BLaER1 (cell line): ENCODE measurements around the gene CCDC106.

ENCODE experiments used
- H3K27ac ChIP-seq: shearing (Covaris generic); formaldehyde crosslinking; 2 replicates; pipeline ENCODE4 v1.8.1; 2022
- H3K27me3 ChIP-seq: shearing (Covaris generic); formaldehyde crosslinking; 2 replicates; pipeline ENCODE4 v1.8.1; 2022
- H3K36me3 ChIP-seq: shearing (Covaris generic); formaldehyde crosslinking; 2 replicates; pipeline ENCODE4 v1.8.1; 2022
- H3K4me1 ChIP-seq: shearing (Covaris generic); formaldehyde crosslinking; 2 replicates; pipeline ENCODE4 v1.8.1; 2022
- H3K4me2 ChIP-seq: shearing (Covaris generic); formaldehyde crosslinking; 2 replicates; pipeline ENCODE4 v1.8.1; 2022
- H3K4me3 ChIP-seq: shearing (Covaris generic); formaldehyde crosslinking; 2 replicates; pipeline ENCODE4 v1.8.1; 2022
- H3K9ac ChIP-seq: shearing (Covaris generic); formaldehyde crosslinking; 2 replicates; pipeline ENCODE4 v1.8.1; 2022
- H3K9me3 ChIP-seq: shearing (Covaris generic); formaldehyde crosslinking; 2 replicates; pipeline ENCODE4 v1.8.1; 2022
- H4K20me1 ChIP-seq: shearing (Covaris generic); formaldehyde crosslinking; 2 replicates; pipeline ENCODE4 v1.8.1; 2022
- Cebpa-rat ChIP-seq: shearing (Covaris generic); IDR thresholded peaks from 2 replicates; pipeline ENCODE4 v1.8.1; 2022

CCDC106 gene

DNA sequence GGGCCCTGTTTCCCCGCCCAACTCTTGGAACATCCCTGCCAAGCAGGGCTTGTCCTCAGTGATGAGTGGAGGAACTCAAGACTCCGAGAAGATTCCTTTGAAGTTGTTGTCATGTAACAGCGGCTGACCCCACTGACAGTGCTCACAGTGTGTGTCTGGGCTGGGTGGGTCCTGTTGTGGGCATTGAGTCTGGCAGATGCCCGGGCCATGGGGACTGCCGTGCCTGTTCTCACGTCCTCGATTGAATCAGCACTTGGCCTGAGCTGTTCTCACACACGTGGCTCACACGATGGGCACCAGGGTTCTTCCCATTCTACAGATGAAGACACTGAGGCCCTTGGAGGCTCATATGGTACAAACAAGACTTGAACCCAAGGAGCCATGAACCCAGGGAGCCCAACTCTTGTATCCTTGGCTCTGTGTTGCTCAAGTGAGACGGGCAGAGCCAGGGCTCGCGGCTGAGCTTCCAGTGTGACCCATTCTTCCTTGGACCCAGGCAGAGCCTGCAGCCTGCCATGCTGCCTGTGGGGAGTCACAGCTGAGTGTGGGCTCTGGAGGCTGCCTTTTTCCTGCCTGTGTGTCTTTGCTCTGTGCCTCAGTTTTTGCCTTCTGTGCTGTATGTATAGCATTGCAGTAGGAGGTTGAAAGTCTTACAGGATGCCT lies 18.5 kb downstream of the CCDC106 start:
- Histone ChIP-seq H4K20me1 (peaks cover 99% of the 10 kb centered on the region), H3K36me3 (peaks cover 99% of the 10 kb centered on the region), H3K4me1 (peaks cover 19% of the 10 kb centered on the region)

DNA sequence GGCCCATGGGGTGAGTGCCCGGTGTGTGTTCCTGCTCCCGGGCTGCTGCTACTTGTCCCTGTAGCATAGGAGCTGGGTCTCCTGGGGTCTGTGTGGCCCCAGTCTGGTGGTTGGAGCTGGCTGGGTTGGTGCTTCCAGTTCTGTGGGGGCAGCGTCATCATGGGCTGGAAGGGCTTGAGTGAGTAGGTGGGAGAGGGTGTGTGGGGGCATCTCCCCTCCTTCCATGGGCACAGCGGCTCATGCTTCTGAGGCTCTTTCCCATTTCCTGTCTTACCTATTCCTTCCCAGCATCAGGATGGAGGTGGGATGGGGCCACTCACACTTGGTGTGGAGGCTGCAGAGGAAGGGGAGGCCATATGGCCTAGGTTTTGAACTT lies 19.0 kb downstream of the CCDC106 start:
- no peak overlapping the region for H3K9ac ChIP-seq
- H3K4me1 ChIP-seq, result peaks cover 20% of the 10 kb centered on the region
- no peak for TF ChIP-seq Cebpa-rat
- H3K4me3 ChIP-seq, result no peak overlapping the region
- H3K36me3 ChIP-seq, result peaks cover 98% of the 10 kb centered on the region
- no peaks in the 10 kb centered on the region for H3K27me3 ChIP-seq
- H3K4me2 ChIP-seq, result no peak overlapping the region
- H3K27ac ChIP-seq, result no peak overlapping the region
- H4K20me1 ChIP-seq, result peaks cover 99% of the 10 kb centered on the region
- no peaks in the 10 kb centered on the region for H3K9me3 ChIP-seq

More for the DNA sequence above, 18.5 kb downstream of the CCDC106 start:
- H3K4me2 ChIP-seq, result no peak overlapping the region
- no peaks in the 10 kb centered on the region for H3K9me3 ChIP-seq
- no peaks in the 10 kb centered on the region for H3K27me3 ChIP-seq
- H3K9ac ChIP-seq, result no peak overlapping the region; the same call in 1 of the 2 replicates
- H3K4me3 ChIP-seq, result no peak overlapping the region
- H3K27ac ChIP-seq, result no peak overlapping the region
- no peak for TF ChIP-seq Cebpa-rat

DNA sequence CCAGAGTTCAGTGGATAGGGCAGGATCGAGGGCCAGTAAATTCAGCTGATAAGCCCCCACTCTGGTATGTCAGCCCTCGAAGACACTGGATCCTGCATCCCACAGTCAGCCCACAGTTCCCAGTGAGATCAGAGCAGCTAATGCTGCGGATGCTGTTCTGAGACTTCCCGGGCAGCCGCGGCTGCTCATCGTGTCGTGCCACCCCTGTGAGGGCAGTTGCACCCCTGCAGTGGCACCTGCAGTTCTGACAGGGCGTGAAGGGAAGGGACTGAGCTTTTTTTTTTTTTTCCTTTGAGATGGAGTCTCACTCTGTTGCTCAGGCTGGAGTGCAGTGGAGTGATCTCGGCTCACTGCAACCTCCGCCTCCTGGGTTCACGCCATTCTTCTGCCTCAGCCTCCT lies 19.5 kb downstream of the CCDC106 start:
- no peaks in the 10 kb centered on the region for H3K27me3 ChIP-seq
- peaks cover 100% of the 10 kb centered on the region for H4K20me1 ChIP-seq
- H3K27ac ChIP-seq, result no peak overlapping the region
- no peaks in the 10 kb centered on the region for H3K9me3 ChIP-seq
- TF ChIP-seq Cebpa-rat, result no peak
- peaks cover 25% of the 10 kb centered on the region for H3K4me1 ChIP-seq
- peaks cover 97% of the 10 kb centered on the region for H3K36me3 ChIP-seq
- H3K9ac ChIP-seq, result no peak overlapping the region
- no peak overlapping the region for H3K4me2 ChIP-seq
- no peak overlapping the region for H3K4me3 ChIP-seq

DNA sequence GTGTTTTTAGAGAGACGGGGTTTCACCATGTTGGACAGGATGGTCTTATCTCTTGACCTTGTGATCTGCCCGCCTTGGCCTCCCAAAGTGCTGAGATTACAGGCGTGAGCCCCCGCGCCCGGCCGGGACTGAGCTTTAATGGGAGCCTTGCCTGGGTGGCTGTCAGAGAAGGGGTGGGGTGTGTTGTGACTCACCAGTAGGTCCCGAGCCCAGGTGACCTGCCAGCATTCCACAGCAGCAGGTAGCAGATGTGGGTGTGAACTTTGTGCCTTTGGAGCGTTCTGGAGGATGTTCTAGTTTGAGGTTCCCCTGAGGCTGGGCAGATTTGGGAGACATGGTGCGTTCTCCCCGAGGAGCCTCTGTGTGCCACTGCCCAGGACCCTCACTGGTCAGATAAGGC lies 19.9 kb downstream of the CCDC106 start:
- H3K4me3 ChIP-seq, result no peak overlapping the region
- no peak for TF ChIP-seq Cebpa-rat
- peaks cover 97% of the 10 kb centered on the region for H3K36me3 ChIP-seq
- H3K4me2 ChIP-seq, result no peak overlapping the region
- peaks cover 100% of the 10 kb centered on the region for H4K20me1 ChIP-seq
- H3K27me3 ChIP-seq, result no peaks in the 10 kb centered on the region
- no peaks in the 10 kb centered on the region for H3K9me3 ChIP-seq
- no peak overlapping the region for H3K27ac ChIP-seq
- H3K4me1 ChIP-seq, result peaks cover 29% of the 10 kb centered on the region
- no peak overlapping the region for H3K9ac ChIP-seq

DNA sequence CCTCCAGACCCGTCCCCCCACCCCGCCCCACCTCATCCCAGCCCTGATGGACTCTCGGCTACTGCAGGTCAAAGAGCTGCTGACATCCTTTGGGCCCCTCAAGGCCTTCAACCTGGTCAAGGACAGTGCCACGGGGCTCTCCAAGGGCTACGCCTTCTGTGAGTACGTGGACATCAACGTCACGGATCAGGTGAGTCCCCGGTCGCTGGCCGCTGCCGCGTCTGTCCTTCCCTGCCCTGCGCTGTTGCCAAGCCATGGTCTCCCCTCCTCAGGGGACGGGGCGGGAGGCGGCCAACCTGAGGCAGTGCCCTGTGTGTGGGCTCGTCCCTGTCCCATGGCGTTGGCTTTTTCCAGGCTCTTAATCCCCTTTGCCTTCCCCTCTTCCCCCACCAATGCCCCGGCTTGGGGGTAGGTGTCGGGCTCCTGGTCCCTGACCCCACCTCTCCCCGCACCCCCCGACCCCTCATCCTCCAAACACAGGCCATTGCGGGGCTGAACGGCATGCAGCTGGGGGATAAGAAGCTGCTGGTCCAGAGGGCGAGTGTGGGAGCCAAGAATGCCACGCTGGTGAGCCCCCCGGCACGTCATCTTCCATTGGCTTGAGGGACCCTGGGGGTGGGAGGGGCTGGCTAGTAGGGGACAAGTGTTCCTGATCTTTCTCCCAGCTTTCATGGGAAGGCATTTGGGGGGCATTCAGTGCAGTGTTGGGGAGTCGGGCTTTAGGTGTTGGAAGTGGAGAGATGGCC lies 20.8 kb downstream of the CCDC106 start:
- Histone ChIP-seq H3K36me3 (peaks cover 97% of the 10 kb centered on the region), H3K27ac (no peak overlapping the region), H3K27me3 (no peaks in the 10 kb centered on the region), H3K4me1 (peaks cover 31% of the 10 kb centered on the region), H4K20me1 (peaks cover 100% of the 10 kb centered on the region), H3K4me3 (no peak overlapping the region), H3K9me3 (no peaks in the 10 kb centered on the region), H3K9ac (no peak overlapping the region), H3K4me2 (no peak overlapping the region)
- no peak for TF ChIP-seq Cebpa-rat

DNA sequence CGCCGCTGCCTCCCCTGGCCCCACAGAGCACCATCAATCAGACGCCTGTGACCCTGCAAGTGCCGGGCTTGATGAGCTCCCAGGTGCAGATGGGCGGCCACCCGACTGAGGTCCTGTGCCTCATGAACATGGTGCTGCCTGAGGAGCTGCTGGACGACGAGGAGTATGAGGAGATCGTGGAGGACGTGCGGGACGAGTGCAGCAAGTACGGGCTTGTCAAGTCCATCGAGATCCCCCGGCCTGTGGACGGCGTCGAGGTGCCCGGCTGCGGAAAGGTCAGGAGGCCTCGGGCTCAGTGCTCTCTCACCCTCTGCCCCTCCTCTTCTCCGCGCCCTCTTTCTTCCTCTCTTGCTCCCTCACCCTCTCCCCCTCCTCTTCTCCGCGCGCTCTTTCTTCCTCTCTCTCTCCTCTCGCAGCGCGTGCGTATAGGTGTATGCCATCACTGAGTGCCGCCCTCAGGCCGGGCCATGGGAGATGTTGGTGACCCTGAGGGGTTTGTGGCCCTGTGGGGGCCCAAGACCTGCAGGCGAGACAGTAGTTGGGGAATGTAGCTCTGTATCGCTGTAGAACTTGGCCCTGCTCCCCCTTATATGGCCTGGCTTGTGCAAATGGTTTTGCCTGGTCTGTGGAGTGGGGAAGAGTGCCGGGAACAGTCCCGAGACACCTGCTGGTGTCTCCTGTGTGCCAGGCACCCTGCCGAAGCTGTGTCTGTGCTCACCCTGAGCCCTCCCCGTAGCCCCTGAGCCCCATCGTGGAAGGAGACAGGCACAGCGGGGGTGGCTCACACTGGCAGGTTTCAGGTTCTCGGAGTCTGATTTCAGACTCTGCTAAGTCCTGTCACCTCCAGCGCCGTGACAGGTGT lies 21.6 kb downstream of the CCDC106 start:
- Histone ChIP-seq H3K4me2 (no peak overlapping the region), H3K36me3 (peaks cover 88% of the 10 kb centered on the region), H3K9me3 (no peaks in the 10 kb centered on the region), H3K27me3 (no peaks in the 10 kb centered on the region), H4K20me1 (peaks cover 98% of the 10 kb centered on the region), H3K4me1 (peaks cover 36% of the 10 kb centered on the region), H3K4me3 (no peak overlapping the region), H3K9ac (no peak overlapping the region), H3K27ac (no peak overlapping the region)
- no peak for TF ChIP-seq Cebpa-rat

DNA sequence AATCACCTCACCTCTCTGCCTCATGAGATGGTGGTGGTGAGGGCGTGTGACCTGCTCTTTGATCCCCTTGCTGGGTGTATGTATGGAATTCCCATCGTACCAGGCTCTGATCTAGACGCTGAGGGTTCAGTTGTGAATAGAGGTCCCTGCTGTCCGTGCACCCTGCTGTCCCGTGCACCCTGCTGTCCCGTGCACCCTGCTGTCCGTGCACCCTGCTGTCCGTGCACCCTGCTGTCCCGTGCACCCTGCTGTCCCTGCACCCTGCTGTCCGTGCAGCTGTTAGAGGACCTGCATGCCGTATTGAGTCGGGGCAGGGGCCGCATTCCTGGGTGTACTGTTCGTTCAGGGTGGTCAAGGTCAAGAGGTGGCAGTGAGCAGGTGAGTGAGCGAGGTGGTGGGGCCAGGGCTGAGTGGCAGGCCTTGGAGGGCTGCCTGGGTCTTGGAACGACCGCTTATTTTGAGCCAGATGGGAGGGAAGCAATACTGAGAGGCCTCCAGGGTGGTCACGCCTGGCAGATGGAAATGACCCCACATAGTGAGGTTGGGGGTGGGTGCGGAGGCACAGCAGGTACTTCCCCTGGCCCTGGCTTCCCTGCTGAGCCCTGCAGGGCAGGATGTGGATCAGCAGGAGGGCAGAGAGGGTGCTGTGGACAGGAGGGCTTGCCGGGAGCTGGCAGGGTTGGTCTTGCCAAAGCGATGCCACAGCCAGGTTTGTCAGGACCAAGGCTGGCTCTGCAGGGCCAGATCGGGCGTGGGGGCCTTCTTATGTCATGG lies 22.5 kb downstream of the CCDC106 start:
- peaks cover 94% of the 10 kb centered on the region for H4K20me1 ChIP-seq
- peaks cover 80% of the 10 kb centered on the region for H3K36me3 ChIP-seq
- no peak overlapping the region; the same call in 1 of the 2 replicates for H3K4me2 ChIP-seq

DNA sequence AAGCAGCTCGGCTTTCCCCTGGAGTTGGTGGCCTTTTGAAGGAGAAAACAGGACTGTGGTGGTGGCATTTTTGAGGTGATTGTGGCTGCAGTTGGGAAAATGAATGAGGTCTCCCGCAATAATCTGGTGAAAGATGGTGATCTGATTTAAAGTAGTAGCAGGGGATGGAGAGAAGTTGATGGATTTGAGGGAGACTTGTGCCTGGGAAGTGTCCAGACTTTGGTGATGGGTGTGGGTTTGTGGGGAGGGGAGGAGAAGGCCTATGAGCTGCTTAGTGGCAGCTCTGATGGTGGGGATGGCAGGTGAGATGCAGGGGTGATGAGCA lies 23.0 kb downstream of the CCDC106 start:
- no peak overlapping the region for H3K9ac ChIP-seq
- H4K20me1 ChIP-seq, result peaks cover 94% of the 10 kb centered on the region
- H3K27ac ChIP-seq, result no peak overlapping the region
- peaks cover 75% of the 10 kb centered on the region for H3K36me3 ChIP-seq
- no peak overlapping the region for H3K4me3 ChIP-seq
- H3K4me1 ChIP-seq, result peaks cover 41% of the 10 kb centered on the region
- no peaks in the 10 kb centered on the region for H3K27me3 ChIP-seq
- TF ChIP-seq Cebpa-rat, result no peak
- peak overlapping the region; percentile 3; the same call in 1 of the 2 replicates for H3K4me2 ChIP-seq
- H3K9me3 ChIP-seq, result no peaks in the 10 kb centered on the region

More for the DNA sequence above, 22.5 kb downstream of the CCDC106 start:
- no peak for TF ChIP-seq Cebpa-rat
- Histone ChIP-seq H3K27me3 (no peaks in the 10 kb centered on the region), H3K4me3 (no peak overlapping the region), H3K27ac (no peak overlapping the region), H3K9me3 (no peaks in the 10 kb centered on the region), H3K9ac (no peak overlapping the region), H3K4me1 (peaks cover 37% of the 10 kb centered on the region)

DNA sequence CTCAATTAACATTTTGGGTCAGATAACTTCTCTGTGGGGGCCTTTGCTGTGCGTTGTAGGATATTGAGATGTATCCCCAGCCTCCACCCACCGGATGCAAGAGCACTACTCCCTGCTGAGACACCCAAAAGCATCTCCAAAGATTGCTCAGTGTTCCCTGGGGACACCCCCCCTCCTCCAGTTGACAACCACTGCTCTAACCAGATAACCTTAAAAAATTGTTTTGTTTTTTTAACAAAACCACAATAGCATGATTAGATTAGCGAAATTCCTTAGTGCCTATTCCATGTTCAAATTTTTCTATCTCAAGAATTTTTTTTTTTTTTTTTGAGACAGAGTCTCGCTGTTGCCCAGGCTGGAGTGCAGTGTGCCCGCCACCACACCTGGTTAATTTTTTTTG lies 24.4 kb downstream of the CCDC106 start:
- Histone ChIP-seq H3K27me3 (no peaks in the 10 kb centered on the region), H3K4me3 (no peak overlapping the region), H4K20me1 (peaks cover 94% of the 10 kb centered on the region), H3K4me2 (peak overlapping the region; percentile 43), H3K9ac (no peak overlapping the region), H3K27ac (no peak overlapping the region), H3K4me1 (peaks cover 55% of the 10 kb centered on the region), H3K36me3 (peaks cover 61% of the 10 kb centered on the region), H3K9me3 (no peaks in the 10 kb centered on the region)
- no peak for TF ChIP-seq Cebpa-rat
